ENCODE measurements around the gene PRAF2. TPM values are rescaled to one million over a fixed set of nuclear protein-coding genes. Genes with fewer than 3 reads are reported as not detected.

The PRAF2 gene
- total and polyA plus RNA-seq, 2 of the 13 experiments (the other 11 are each of a cell fraction or from before 2014, with no cell fraction given): 0.33 to 2.6 TPM

DNA sequence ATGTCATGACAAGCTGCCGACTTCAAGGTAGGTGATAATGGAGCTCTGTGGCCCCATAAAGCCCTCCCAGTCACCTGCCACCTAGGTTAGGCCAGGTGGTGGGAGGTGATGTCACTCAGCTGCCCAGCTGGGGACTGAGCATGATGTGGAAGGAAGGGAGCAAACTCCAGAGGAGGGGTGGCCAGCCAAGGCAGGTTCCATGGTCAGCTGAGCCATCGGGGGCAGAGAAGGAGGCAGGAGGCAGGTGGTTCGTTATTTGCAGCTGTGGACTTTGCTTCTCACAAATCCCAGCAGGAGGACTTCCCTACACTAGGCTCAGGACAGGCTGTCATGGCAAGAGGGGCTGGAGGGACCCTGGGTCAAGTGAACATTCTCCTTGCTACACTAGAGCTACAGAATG is 12.9 kb downstream of the PRAF2 start:
- no peak for FAIRE-seq
- Histone ChIP-seq H3K9me3 (ENCODE audit: low read length) (no peaks in the 10 kb centered on the region), H2AFZ (ENCODE audit: low read length) (no peak overlapping the region), H3K27me3 (ENCODE audit: control insufficient read depth in 1 of 2, insufficient read depth in 2 of 2, low read length in 2 of 2) (no peaks in the 10 kb centered on the region), H3K9ac (ENCODE audit: insufficient read depth, low read depth, low read length) (no peak overlapping the region), H3K4me2 (ENCODE audit: low read depth, low read length) (no peak overlapping the region), H3K79me2 (ENCODE audit: insufficient read depth, low read length) (no peaks in the 10 kb centered on the region), H4K20me1 (ENCODE audit: insufficient read depth, low read length) (no peaks in the 10 kb centered on the region), H3K27ac (ENCODE audit: extremely low read length, insufficient read depth, low read length) (no peak overlapping the region), H3K36me3 (replicated peaks in 1 of 2; ENCODE audit: control insufficient read depth in 1 of 2, insufficient read depth in 2 of 2, low read length in 2 of 2) (no peaks in the 10 kb centered on the region; a peak in 2 of 5 replicates), H3K4me3 (replicated peaks in 1 of 3; ENCODE audit: insufficient read depth in 1 of 3, low read depth in 2 of 3, low read length in 3 of 3) (no peak overlapping the region), H3K4me1 (ENCODE audit: insufficient read depth, low read length) (peaks cover 26% of the 10 kb centered on the region)
- POLR2A ChIA-PET: interaction anchor here (1.1 kb wide), 1 partner anchor 40 kb away, joined by 4 read pairs; no protein-coding TSS in a partner anchor
- CTCF ChIA-PET (ENCODE audit: low intra/inter-chr PET ratio, low total read pairs): no interaction called here
- intact Hi-C loops (cut with micrococcal nuclease; ENCODE audit: unreplicated experiment) (no loop called here), in situ Hi-C loops (cut with HindIII; ENCODE audit: extremely low pct_ligation_motif_present, low pct_unique_long_range_greater_than_20kb) (no loop called here)
- BruUV-seq (replicated peaks): no TSS peak
- TF ChIP-seq HNF4A (CRISPR knock-in tag; IDR thresholded peaks at IDR 0.05) (0 out of 2 replicates have a peak, but pooled peaks have one; percentile 24), TFAP4 (IDR thresholded peaks at IDR 0.05; ENCODE audit: borderline replicate concordance, low read depth) (peak; percentile 28; the same call in 1 of the 2 replicates)
- TF ChIP-seq, protein P1, sequence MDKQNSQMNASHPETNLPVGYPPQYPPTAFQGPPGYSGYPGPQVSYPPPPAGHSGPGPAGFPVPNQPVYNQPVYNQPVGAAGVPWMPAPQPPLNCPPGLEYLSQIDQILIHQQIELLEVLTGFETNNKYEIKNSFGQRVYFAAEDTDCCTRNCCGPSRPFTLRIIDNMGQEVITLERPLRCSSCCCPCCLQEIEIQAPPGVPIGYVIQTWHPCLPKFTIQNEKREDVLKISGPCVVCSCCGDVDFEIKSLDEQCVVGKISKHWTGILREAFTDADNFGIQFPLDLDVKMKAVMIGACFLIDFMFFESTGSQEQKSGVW (CRISPR knock-in tag; IDR thresholded peaks at IDR 0.05; ENCODE audit: borderline replicate concordance): no peak
- DNase-seq (ENCODE audit: low spot score): no peak
- no CpG with 5 or more reads among the region's 3 CpGs for WGBS (ENCODE audit: low lambda C conversion rate)
- ATAC-seq: no peak; the same call in 2 of the 3 replicates

- intact Hi-C loops (cut with micrococcal nuclease; ENCODE audit: unreplicated experiment) (no loop called here), in situ Hi-C loops (cut with HindIII; ENCODE audit: extremely low pct_ligation_motif_present, low pct_unique_long_range_greater_than_20kb) (no loop called here)
- H3K27ac ChIP-seq (ENCODE audit: extremely low read length, insufficient read depth, low read length): no peak overlapping the region
- no peak for ATAC-seq
- no peak for FAIRE-seq
- H3K9me3 ChIP-seq (ENCODE audit: low read length): no peaks in the 10 kb centered on the region
- POLR2A ChIA-PET: interaction anchor here (1.1 kb wide), 1 partner anchor 41 kb away, joined by 4 read pairs; no protein-coding TSS in a partner anchor
- no peaks in the 10 kb centered on the region for H4K20me1 ChIP-seq (ENCODE audit: insufficient read depth, low read length)
- DNase-seq (ENCODE audit: low spot score): no peak
- H3K79me2 ChIP-seq (ENCODE audit: insufficient read depth, low read length): no peaks in the 10 kb centered on the region
- H3K4me1 ChIP-seq (ENCODE audit: insufficient read depth, low read length): peaks cover 36% of the 10 kb centered on the region
- no peaks in the 10 kb centered on the region; a peak in 2 of 5 replicates for H3K36me3 ChIP-seq (replicated peaks in 1 of 2; ENCODE audit: control insufficient read depth in 1 of 2, insufficient read depth in 2 of 2, low read length in 2 of 2)
- H3K9ac ChIP-seq (ENCODE audit: insufficient read depth, low read depth, low read length): 0 out of 2 replicates have a peak overlapping the region, but pooled peaks have one; percentile 39
- H3K4me3 ChIP-seq (replicated peaks in 1 of 3; ENCODE audit: insufficient read depth in 1 of 3, low read depth in 2 of 3, low read length in 3 of 3): peak overlapping the region in 2 of 3 experiments; percentile 26 to 55; a peak in 1 of 6 replicates
- no peak overlapping the region for H2AFZ ChIP-seq (ENCODE audit: low read length)
- peak overlapping the region; percentile 61 for H3K4me2 ChIP-seq (ENCODE audit: low read depth, low read length)
- no TSS peak for BruUV-seq (replicated peaks)
- no CpG with 5 or more reads among the region's 10 CpGs for WGBS (ENCODE audit: low lambda C conversion rate)
- H3K27me3 ChIP-seq (ENCODE audit: control insufficient read depth in 1 of 2, insufficient read depth in 2 of 2, low read length in 2 of 2): no peaks in the 10 kb centered on the region
- CTCF ChIA-PET (ENCODE audit: low intra/inter-chr PET ratio, low total read pairs): no interaction called here
- TF ChIP-seq ZNF691 (CRISPR knock-in tag; IDR thresholded peaks at IDR 0.05; ENCODE audit: borderline replicate concordance, low read depth) (no peak), ZNF292 (CRISPR knock-in tag; IDR thresholded peaks at IDR 0.05; ENCODE audit: borderline replicate concordance, low read depth) (no peak), DR1 (CRISPR knock-in tag; IDR thresholded peaks at IDR 0.05) (no peak), ARID2 (CRISPR knock-in tag; IDR thresholded peaks at IDR 0.05; ENCODE audit: borderline replicate concordance) (no peak), YY1 (IDR thresholded peaks at IDR 0.05; ENCODE audit: insufficient read depth, insufficient replicate concordance, low read depth, low read length) (no peak), HIC2 (CRISPR knock-in tag; IDR thresholded peaks at IDR 0.05; ENCODE audit: low read depth) (no peak), ZNF253 (CRISPR knock-in tag; IDR thresholded peaks at IDR 0.05; ENCODE audit: borderline replicate concordance) (no peak), TEAD2 (CRISPR knock-in tag; IDR thresholded peaks at IDR 0.05) (no peak), SKI (IDR thresholded peaks at IDR 0.05; ENCODE audit: partially characterized antibody) (no peak), ZNF556 (CRISPR knock-in tag; IDR thresholded peaks at IDR 0.05; ENCODE audit: borderline replicate concordance) (no peak)
Observed at GRCh38 chrX:49059681-49060085, 14.1 kb downstream of the PRAF2 start.
